ENCODE measurements around the gene MYOCD.

MYOCD gene

DNA sequence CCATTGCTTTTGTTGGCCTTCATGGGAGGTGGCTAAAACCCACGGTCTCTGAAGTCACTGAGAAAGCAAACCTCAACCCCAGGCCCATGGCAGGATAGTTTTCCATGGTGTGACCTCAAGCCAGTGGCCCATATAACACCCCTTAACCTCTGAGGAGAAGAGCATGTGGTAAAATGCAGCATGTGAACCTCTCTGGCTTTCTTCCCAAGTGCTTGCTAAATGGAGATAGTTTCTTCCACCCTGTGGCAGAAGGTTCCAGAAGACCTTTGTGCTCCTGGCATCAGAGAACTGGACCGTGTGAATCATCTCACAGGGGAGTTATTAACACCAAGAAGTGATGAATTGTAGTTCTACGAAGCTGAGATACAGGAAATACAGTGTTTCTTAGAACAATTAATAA, 47.3 kb downstream of the MYOCD start:
- no peak for DNase-seq

GRCh38 chr17:12719948-12720347, 54.3 kb downstream of the MYOCD start:
- DNase-seq = no peak

GRCh38 chr17:12721581-12721980, 55.9 kb downstream of the MYOCD start:
- DNase-seq = no peak

- no peak for DNase-seq
Measured at GRCh38 chr17:12722282-12722681, 56.6 kb downstream of the MYOCD start.

GRCh38 chr17:12726131-12726530, 60.4 kb downstream of the MYOCD start:
- DNase-seq = no peak

- DNase-seq = no peak
Measured at GRCh38 chr17:12727076-12727760, 61.5 kb downstream of the MYOCD start.

DNA sequence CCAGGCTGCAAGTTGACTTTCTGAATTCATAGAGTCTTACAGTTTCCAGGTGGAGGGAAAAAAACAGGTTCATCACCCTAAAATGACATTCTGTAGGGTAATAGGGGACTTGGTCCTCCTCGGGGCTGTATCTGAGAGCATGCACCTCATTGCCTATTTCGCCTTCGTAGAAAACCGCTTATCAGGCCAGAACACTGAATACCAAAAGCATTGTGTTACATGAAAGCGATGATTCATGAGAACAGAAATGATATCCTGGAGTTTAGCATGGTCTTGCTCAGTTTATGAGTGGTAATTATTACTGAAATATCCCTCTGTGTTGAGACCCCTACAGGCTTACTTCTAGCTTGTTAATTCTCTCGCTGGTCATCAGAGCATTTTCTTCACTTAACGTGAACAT, 62.2 kb downstream of the MYOCD start:
- no peak for DNase-seq

GRCh38 chr17:12729086-12729485, 63.4 kb downstream of the MYOCD start:
- no peak for DNase-seq

DNA sequence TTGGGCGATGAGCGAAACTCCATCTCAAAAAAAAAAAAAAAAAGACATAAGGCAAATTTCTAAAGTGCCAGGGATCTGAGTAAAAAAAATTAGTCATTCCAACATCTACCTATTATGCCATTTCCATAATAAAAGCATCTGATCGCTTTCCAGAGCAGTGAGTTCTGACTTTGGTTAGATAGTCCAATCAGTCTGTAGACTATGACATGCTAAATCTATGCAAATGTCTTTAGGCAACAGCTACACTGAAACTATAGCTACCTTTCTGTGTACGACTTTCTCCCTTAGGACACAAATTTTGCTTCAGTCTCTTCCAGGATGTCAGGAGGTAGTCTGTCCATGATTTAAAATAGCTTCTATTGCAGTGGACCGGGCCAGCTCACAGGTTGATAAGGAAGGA, 64.7 kb downstream of the MYOCD start:
- no peak for DNase-seq

DNA sequence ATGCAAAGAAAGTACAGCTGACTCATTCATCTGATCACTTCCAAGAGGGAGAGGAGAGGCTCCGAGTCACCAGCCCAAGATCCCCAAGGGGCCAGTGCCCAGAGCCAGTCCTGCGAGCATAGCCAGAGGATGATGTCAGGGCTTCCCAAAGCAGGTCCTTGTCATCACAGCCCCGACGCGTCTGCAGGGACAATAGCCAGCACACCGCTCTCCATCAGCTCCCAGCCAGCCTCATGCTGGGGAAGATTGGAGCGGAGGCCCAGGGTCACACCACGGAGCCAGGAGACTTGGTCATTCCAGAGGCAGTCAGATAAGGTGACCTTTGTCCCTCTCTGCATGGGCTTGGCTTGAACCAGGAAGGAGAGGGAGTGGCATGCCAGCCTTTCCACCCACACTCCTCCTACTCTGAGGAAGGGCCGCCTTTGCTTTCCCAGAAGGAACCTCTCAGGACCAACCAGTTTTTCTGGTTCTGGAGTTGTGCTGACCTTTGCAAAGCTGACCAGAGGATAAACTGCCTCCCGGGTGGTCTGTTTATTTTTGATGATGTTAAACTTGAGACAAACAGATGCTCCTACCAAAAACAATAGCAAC, 65.3 kb downstream of the MYOCD start:
- DNase-seq = no peak

DNA sequence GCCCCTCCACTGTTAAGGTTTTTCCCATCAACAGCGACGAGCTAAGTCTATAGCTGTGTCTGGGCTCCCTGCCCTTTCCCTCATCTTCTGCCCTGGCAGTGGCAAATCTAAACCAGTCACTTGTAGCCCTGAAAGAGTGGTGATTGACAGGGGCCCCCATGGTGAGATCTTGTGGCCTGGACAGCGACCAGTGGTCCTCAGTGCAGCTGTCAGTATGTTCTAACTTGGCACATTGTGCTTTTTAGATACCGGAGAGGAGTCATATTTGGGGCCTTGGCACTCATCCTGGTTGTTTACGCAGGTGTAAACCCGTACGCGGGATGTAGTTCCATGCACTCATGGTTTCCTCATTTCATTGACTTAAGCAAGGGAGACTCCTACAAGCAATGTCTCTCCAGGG, 66.1 kb downstream of the MYOCD start:
- DNase-seq = no peak

DNA sequence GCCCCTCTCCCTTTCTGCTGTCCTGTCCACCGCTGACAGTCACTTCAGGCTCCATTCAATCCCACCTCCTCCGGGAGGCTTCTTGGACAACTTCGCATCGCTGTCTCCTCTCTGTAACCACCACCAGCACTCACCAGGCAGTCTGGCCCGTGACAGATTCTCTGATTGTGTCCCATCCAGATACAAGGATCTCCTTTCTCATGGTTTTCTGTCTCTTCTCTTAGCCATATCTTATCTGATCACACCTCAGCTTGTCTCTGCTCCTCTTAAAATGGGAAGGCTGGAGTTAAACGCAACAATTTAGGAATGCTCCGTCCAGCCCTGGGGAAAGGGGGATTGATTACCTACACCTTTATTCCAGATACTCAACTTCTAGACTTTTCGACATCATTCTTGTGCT, 66.7 kb downstream of the MYOCD start:
- DNase-seq = no peak

DNA sequence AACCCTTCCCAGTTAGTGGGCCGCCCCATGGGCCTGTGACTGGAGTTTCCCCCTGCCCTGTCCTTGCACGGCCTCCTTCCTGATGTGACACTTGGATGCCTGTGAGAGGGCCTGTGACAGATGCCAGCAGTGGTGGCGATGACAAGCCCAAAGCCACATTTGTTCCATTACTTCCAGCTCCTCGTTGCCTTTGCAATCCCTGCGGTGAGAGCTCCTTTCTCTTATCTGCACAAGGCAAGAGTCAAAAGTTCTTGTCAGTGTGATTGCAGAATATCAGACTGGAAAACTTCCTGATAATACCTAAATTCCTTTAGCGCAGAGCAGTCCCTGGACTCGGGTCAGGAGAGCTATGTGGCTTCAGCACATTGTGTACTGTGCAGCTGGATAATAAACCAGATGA, 69.2 kb downstream of the MYOCD start:
- DNase-seq = no peak

DNA sequence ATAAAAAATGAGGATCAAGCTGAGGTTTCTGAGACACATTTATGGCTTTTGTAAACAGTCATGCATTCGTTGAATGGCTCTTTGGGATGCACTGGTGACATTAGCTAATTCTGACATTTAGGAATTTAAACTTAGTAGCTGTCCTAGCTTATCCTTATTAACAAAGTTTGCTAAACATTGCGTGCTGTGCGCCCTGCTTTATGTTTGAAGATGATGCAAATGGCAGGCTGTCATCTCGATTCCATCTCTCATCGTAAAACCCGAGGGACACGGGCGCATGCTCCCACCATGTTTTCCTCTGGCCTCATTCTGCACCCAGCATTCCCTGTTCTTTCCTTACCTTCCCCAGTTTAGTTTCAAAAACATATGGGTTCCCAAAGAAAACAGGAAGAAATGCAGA, 69.8 kb downstream of the MYOCD start:
- DNase-seq = no peak

- DNase-seq = no peak
Measured at GRCh38 chr17:12736526-12736925, 70.8 kb downstream of the MYOCD start.

GRCh38 chr17:12737740-12738469, 72.2 kb downstream of the MYOCD start:
- no peak for DNase-seq

GRCh38 chr17:12738624-12739023, 72.9 kb downstream of the MYOCD start:
- no peak for DNase-seq

- no peak for DNase-seq
Measured at GRCh38 chr17:12739500-12739899, 73.8 kb downstream of the MYOCD start.

- no peak for DNase-seq
Measured at GRCh38 chr17:12743046-12743445, 77.4 kb downstream of the MYOCD start.

DNA sequence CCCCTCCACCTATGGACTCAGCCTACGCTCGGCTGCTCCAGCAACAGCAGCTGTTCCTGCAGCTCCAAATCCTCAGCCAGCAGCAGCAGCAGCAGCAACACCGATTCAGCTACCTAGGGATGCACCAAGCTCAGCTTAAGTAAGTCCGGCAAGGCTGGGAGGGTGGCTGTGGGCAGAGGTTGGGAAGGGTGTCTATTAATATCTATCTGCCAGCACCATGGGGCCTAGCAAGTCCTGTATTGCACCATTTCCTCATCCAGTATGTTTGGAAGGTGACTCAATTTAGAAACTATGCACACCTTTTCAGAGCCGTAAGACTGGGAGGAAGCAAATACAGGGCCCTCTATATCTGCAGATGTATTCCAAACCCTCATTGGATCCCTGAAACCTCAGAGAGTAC, 78.6 kb downstream of the MYOCD start:
- no peak for DNase-seq

DNA sequence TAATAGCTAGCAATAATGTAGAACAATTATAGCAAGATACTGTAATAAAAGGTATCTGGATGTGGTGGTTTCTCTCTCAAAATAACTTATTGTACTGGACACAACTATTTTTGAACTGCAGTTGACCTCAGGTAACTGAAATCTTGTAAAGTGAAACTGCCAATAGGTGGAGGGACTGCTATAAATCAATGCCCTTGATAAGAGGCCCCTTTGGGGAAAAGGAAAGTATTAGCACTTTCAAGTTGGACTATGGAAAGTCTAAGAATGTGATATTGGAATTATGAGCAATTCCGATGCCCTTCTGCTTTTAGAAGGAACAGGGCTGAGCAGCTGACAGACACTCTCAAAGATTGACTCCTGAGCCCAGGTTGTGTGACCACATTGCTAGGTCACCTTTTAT, 79.1 kb downstream of the MYOCD start:
- no peak for DNase-seq

- no peak for DNase-seq
Measured at GRCh38 chr17:12745486-12745885, 79.8 kb downstream of the MYOCD start.

GRCh38 chr17:12756786-12757185, 91.1 kb downstream of the MYOCD start:
- DNase-seq = no peak

GRCh38 chr17:12759090-12759489, 93.4 kb downstream of the MYOCD start:
- no peak for DNase-seq

DNA sequence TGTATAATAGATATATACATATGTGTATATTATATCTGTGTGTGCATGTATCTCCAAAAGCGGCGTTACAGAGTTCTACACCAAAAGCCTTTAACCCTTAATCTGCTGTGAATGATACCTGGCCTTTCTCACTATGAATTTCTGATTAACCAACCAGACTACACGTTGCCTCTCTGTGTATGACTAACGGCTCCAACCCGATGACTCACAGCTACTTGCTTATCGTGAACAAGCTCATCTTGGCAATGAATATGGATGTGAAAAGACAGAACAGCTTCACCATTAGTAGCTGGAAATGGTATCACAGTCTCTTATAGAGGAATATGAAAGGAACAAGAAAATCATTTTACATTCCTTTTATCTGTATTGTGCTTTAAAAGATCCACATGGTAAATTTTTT, 99.9 kb downstream of the MYOCD start:
- DNase-seq = no peak
